ENCODE data around the gene MAN1A1. TPM values are rescaled to one million over a fixed set of nuclear protein-coding genes. Genes with fewer than 3 reads are reported as not detected.
A peak's percentile ranks its signal among the peaks of the same experiment; 100 is the strongest.

Gene MAN1A1
- total and polyA plus RNA-seq, 4 donors, result 68.2 to 209 (median 148) TPM

DNA sequence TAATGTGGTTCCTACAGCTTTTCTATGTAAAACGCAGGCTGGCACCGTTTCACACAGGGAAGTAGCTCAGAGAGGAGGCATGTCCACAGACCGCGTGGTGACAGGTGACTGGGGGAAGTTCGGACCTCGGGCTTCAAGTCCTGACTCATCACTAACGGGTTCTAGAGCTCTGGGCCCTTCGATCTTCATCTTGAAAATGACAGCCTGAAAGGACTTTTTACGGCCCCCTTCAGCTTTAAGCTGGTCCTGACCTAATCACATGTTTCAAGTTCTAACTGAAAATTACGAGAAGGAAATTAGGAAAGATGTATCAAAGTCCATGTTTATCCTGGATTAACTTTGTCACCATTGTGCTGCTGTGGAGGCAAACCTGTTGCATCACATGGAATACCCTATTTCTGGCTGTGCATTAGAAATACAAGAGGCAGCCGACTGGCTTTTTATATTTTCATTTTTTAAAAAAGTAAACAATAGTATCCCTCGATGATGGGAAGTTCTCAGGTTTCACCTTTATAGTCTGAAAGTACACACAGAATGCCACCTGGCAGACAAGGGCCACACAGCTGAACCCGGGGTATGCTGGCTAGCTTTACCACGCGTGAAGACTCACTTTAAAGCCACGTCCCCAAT is 2.0 kb downstream of the MAN1A1 start:
- no peaks in the 10 kb centered on the region for H3K9me3 ChIP-seq (ENCODE audit: control insufficient read depth in 4 of 4, low read length in 3 of 4)
- 4% methylated on average over 16 of the region's 16 CpGs for WGBS
- H3K27me3 ChIP-seq (ENCODE audit: control insufficient read depth in 4 of 4, insufficient read depth in 4 of 4, low read length in 3 of 4), result no peaks in the 10 kb centered on the region
- TF ChIP-seq HNF4A (conservative IDR thresholded peaks at IDR 0.05) (peak; percentile 92 to 94), RXRA (IDR thresholded peaks at IDR 0.05) (peak; percentile 57 to 80), HNF4G (IDR thresholded peaks at IDR 0.05) (peak; percentile 85), JUND (IDR thresholded peaks at IDR 0.05) (peak; percentile 54 to 68), GABPA (IDR thresholded peaks at IDR 0.05 in 1 of 2, conservative IDR thresholded peaks at IDR 0.05 in 1 of 2) (no peak), NR2F2 (IDR thresholded peaks at IDR 0.05) (peak; percentile 23), RAD21 (IDR thresholded peaks at IDR 0.05) (peak in 1 of 2 donors; percentile 27), YY1 (IDR thresholded peaks at IDR 0.05) (peak; percentile 38), TAF1 (conservative IDR thresholded peaks at IDR 0.05) (peak; percentile 81), FOXA1 (IDR thresholded peaks at IDR 0.05) (peak; percentile 90), SP1 (IDR thresholded peaks at IDR 0.05) (peak; percentile 74), FOXA2 (IDR thresholded peaks at IDR 0.05) (peak; percentile 90), EGR1 (IDR thresholded peaks at IDR 0.05; ENCODE audit: low read depth in 2 of 2) (peak in 1 of 2 donors; percentile 64)
- TF ChIP-seq, protein P1, sequence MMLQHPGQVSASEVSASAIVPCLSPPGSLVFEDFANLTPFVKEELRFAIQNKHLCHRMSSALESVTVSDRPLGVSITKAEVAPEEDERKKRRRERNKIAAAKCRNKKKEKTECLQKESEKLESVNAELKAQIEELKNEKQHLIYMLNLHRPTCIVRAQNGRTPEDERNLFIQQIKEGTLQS (IDR thresholded peaks at IDR 0.05), result peak; percentile 88
- TF ChIP-seq, protein P2, sequence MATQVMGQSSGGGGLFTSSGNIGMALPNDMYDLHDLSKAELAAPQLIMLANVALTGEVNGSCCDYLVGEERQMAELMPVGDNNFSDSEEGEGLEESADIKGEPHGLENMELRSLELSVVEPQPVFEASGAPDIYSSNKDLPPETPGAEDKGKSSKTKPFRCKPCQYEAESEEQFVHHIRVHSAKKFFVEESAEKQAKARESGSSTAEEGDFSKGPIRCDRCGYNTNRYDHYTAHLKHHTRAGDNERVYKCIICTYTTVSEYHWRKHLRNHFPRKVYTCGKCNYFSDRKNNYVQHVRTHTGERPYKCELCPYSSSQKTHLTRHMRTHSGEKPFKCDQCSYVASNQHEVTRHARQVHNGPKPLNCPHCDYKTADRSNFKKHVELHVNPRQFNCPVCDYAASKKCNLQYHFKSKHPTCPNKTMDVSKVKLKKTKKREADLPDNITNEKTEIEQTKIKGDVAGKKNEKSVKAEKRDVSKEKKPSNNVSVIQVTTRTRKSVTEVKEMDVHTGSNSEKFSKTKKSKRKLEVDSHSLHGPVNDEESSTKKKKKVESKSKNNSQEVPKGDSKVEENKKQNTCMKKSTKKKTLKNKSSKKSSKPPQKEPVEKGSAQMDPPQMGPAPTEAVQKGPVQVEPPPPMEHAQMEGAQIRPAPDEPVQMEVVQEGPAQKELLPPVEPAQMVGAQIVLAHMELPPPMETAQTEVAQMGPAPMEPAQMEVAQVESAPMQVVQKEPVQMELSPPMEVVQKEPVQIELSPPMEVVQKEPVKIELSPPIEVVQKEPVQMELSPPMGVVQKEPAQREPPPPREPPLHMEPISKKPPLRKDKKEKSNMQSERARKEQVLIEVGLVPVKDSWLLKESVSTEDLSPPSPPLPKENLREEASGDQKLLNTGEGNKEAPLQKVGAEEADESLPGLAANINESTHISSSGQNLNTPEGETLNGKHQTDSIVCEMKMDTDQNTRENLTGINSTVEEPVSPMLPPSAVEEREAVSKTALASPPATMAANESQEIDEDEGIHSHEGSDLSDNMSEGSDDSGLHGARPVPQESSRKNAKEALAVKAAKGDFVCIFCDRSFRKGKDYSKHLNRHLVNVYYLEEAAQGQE (IDR thresholded peaks at IDR 0.05), result peak; percentile 31
- TF ChIP-seq, protein P3, sequence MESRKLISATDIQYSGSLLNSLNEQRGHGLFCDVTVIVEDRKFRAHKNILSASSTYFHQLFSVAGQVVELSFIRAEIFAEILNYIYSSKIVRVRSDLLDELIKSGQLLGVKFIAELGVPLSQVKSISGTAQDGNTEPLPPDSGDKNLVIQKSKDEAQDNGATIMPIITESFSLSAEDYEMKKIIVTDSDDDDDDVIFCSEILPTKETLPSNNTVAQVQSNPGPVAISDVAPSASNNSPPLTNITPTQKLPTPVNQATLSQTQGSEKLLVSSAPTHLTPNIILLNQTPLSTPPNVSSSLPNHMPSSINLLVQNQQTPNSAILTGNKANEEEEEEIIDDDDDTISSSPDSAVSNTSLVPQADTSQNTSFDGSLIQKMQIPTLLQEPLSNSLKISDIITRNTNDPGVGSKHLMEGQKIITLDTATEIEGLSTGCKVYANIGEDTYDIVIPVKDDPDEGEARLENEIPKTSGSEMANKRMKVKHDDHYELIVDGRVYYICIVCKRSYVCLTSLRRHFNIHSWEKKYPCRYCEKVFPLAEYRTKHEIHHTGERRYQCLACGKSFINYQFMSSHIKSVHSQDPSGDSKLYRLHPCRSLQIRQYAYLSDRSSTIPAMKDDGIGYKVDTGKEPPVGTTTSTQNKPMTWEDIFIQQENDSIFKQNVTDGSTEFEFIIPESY (IDR thresholded peaks at IDR 0.05), result peak; percentile 74
- TF ChIP-seq, protein P4, sequence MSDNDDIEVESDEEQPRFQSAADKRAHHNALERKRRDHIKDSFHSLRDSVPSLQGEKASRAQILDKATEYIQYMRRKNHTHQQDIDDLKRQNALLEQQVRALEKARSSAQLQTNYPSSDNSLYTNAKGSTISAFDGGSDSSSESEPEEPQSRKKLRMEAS (IDR thresholded peaks at IDR 0.05), result peak; percentile 93
- TF ChIP-seq, protein P5, sequence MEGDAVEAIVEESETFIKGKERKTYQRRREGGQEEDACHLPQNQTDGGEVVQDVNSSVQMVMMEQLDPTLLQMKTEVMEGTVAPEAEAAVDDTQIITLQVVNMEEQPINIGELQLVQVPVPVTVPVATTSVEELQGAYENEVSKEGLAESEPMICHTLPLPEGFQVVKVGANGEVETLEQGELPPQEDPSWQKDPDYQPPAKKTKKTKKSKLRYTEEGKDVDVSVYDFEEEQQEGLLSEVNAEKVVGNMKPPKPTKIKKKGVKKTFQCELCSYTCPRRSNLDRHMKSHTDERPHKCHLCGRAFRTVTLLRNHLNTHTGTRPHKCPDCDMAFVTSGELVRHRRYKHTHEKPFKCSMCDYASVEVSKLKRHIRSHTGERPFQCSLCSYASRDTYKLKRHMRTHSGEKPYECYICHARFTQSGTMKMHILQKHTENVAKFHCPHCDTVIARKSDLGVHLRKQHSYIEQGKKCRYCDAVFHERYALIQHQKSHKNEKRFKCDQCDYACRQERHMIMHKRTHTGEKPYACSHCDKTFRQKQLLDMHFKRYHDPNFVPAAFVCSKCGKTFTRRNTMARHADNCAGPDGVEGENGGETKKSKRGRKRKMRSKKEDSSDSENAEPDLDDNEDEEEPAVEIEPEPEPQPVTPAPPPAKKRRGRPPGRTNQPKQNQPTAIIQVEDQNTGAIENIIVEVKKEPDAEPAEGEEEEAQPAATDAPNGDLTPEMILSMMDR (IDR thresholded peaks at IDR 0.05; ENCODE audit: low read depth, low read length, missing input control), result no peak
- peaks cover 5 to 42% (median 22%) of the 10 kb centered on the region in 4 donors for H3K4me1 ChIP-seq (ENCODE audit: control insufficient read depth in 4 of 4, insufficient read depth in 4 of 4, low read length in 3 of 4)
- H3K4me3 ChIP-seq (ENCODE audit: low read depth in 1 of 3, low read length in 3 of 3), result peak overlapping the region; percentile 89 to 97 (median 96)
- H3K36me3 ChIP-seq (ENCODE audit: control insufficient read depth in 4 of 4, insufficient read depth in 3 of 4, low read depth in 1 of 4, low read length in 3 of 4), result no peaks in the 10 kb centered on the region
- no peak for DNase-seq (ENCODE audit: low spot score)
- H3K27ac ChIP-seq (ENCODE audit: low read depth in 1 of 2, low read length in 2 of 2), result peak overlapping the region; percentile 93 to 97
- peak overlapping the region; percentile 80 to 94 for H3K9ac ChIP-seq (ENCODE audit: low read depth in 1 of 2, low read length in 2 of 2)

Measured in liver (tissue), 9 donors.